ENCODE measurements around the gene ARAP1.

ARAP1 gene

GRCh38 chr11:72642043-72642883, 109.9 kb downstream of the ARAP1 start:
- Mint-ChIP-seq H3K27me3 (peaks cover 5% of the 10 kb centered on the region), H3K36me3 (ENCODE audit: low read depth) (no peaks in the 10 kb centered on the region), H3K4me3 (peak overlapping the region; percentile 62), H3K4me1 (ENCODE audit: low read depth) (no peaks in the 10 kb centered on the region), H3K27ac (no peak overlapping the region), H3K9me3 (no peaks in the 10 kb centered on the region)
- DNase-seq: peak; percentile 55

- Mint-ChIP-seq H3K9me3 (no peaks in the 10 kb centered on the region), H3K27me3 (peaks cover 5% of the 10 kb centered on the region), H3K4me1 (ENCODE audit: low read depth) (no peaks in the 10 kb centered on the region), H3K27ac (no peak overlapping the region), H3K4me3 (no peak overlapping the region), H3K36me3 (ENCODE audit: low read depth) (no peaks in the 10 kb centered on the region)
- no peak for DNase-seq
These were observed 110.6 kb downstream of the ARAP1 start for GRCh38 chr11:72641522-72642042.

- no peaks in the 10 kb centered on the region for H3K36me3 Mint-ChIP-seq (ENCODE audit: low read depth)
- H3K4me3 Mint-ChIP-seq: no peak overlapping the region
- H3K27me3 Mint-ChIP-seq: peaks cover 5% of the 10 kb centered on the region
- H3K9me3 Mint-ChIP-seq: no peaks in the 10 kb centered on the region
- DNase-seq: no peak
- H3K4me1 Mint-ChIP-seq (ENCODE audit: low read depth): no peaks in the 10 kb centered on the region
- no peak overlapping the region for H3K27ac Mint-ChIP-seq
These were observed 112.5 kb downstream of the ARAP1 start for GRCh38 chr11:72639502-72640375.

- no peaks in the 10 kb centered on the region for H3K36me3 Mint-ChIP-seq (ENCODE audit: low read depth)
- no peak overlapping the region for H3K4me3 Mint-ChIP-seq
- H3K9me3 Mint-ChIP-seq: no peaks in the 10 kb centered on the region
- no peak overlapping the region for H3K27ac Mint-ChIP-seq
- no peak for DNase-seq
- H3K27me3 Mint-ChIP-seq: peaks cover 5% of the 10 kb centered on the region
- H3K4me1 Mint-ChIP-seq (ENCODE audit: low read depth): no peaks in the 10 kb centered on the region
These were observed 114.3 kb downstream of the ARAP1 start for GRCh38 chr11:72637926-72638325.

- Mint-ChIP-seq H3K27me3 (peaks cover 5% of the 10 kb centered on the region), H3K4me1 (ENCODE audit: low read depth) (no peaks in the 10 kb centered on the region), H3K27ac (no peak overlapping the region), H3K4me3 (no peak overlapping the region), H3K36me3 (ENCODE audit: low read depth) (no peaks in the 10 kb centered on the region), H3K9me3 (no peaks in the 10 kb centered on the region)
- no peak for DNase-seq
These were observed 115.0 kb downstream of the ARAP1 start for GRCh38 chr11:72637198-72637597.

- Mint-ChIP-seq H3K4me1 (ENCODE audit: low read depth) (no peaks in the 10 kb centered on the region), H3K9me3 (no peaks in the 10 kb centered on the region), H3K27ac (no peak overlapping the region), H3K4me3 (no peak overlapping the region), H3K27me3 (peaks cover 5% of the 10 kb centered on the region), H3K36me3 (ENCODE audit: low read depth) (no peaks in the 10 kb centered on the region)
- DNase-seq: no peak
These were observed 115.8 kb downstream of the ARAP1 start for GRCh38 chr11:72636376-72636775.

GRCh38 chr11:72635933-72636332, 116.3 kb downstream of the ARAP1 start:
- Mint-ChIP-seq H3K27me3 (peaks cover 5% of the 10 kb centered on the region), H3K27ac (no peak overlapping the region), H3K4me3 (no peak overlapping the region), H3K36me3 (ENCODE audit: low read depth) (no peaks in the 10 kb centered on the region), H3K4me1 (ENCODE audit: low read depth) (no peaks in the 10 kb centered on the region), H3K9me3 (no peaks in the 10 kb centered on the region)
- no peak for DNase-seq

- Mint-ChIP-seq H3K36me3 (ENCODE audit: low read depth) (no peaks in the 10 kb centered on the region), H3K27ac (no peak overlapping the region), H3K27me3 (peaks cover 5% of the 10 kb centered on the region), H3K4me3 (no peak overlapping the region), H3K4me1 (ENCODE audit: low read depth) (no peaks in the 10 kb centered on the region), H3K9me3 (no peaks in the 10 kb centered on the region)
- DNase-seq: no peak
These were observed 116.8 kb downstream of the ARAP1 start for GRCh38 chr11:72635309-72635915.
